ENCODE results near the gene NCOA5.

DNA sequence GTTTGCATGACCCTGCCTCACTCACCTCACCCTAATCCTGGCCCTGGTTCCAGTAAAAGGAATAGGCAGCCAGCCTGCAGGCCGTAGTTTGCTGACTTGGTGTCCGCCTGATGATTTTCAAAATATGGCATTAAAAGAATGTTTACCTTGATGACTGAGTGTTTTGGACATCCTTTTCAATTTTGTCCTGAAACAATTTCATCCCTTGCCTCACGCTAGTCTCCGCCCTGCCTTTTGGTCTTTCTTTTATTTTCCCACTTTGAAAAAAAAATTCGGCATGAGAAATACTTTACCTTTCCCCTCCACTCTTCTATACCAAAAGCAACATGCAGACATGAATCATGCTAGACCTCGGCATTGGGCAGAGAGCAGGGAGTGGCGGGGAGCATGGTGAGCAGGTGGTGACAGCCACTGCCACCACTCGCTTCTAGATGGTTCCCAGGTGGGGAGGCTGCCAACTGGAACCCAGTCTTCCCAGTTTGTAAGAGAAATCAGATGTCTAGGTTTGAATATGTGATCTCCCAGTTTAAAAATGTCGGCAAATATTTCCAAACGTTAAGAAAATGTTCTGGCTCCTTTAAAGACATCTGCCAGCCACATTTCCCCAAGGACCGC, 37.7 kb upstream of the NCOA5 start:
- TF ChIP-seq, protein P1, sequence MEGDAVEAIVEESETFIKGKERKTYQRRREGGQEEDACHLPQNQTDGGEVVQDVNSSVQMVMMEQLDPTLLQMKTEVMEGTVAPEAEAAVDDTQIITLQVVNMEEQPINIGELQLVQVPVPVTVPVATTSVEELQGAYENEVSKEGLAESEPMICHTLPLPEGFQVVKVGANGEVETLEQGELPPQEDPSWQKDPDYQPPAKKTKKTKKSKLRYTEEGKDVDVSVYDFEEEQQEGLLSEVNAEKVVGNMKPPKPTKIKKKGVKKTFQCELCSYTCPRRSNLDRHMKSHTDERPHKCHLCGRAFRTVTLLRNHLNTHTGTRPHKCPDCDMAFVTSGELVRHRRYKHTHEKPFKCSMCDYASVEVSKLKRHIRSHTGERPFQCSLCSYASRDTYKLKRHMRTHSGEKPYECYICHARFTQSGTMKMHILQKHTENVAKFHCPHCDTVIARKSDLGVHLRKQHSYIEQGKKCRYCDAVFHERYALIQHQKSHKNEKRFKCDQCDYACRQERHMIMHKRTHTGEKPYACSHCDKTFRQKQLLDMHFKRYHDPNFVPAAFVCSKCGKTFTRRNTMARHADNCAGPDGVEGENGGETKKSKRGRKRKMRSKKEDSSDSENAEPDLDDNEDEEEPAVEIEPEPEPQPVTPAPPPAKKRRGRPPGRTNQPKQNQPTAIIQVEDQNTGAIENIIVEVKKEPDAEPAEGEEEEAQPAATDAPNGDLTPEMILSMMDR (conservative IDR thresholded peaks at IDR 0.05; ENCODE audit: low read depth, low read length) = no peak
- TF ChIP-seq EZH2phosphoT487 (IDR thresholded peaks at IDR 0.05; ENCODE audit: borderline replicate concordance, low read length) (no peak), EZH2 (IDR thresholded peaks at IDR 0.05; ENCODE audit: low read length, unreplicated experiment) (no peak)
